Measurements from ENCODE around the gene NFU1. TPM values are rescaled to one million over a fixed set of nuclear protein-coding genes. Genes with fewer than 3 reads are reported as not detected.

NFU1 gene
- total and polyA plus RNA-seq, 12 donors, result 47.3 to 117 (median 55.6) TPM

DNA sequence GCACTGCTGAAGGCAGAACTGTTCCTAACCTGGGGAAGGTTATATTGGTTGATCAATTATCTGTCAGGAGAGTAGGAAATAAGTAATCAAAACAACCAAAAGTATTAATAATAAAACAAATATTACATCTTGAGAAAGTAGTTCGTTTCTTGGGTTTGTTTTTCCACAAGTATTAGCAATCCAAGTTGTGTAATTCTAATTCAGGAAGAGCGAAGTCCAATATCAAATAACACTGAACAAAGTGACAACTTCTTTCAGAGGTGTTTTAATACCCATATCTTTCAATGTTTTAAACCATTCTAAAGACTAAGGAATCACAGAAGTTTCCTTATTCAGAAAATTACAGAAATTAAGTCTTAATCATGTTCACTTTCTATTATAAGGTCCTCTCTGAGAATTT lies 34.6 kb upstream of the NFU1 start:
- 86 to 90% (median 88%) methylated on average over 2 of the region's 2 CpGs for WGBS, 4 donors
- no peaks in the 10 kb centered on the region for H3K27me3 ChIP-seq
- intact Hi-C loops (cut with DNase I), result no loop called here

DNA sequence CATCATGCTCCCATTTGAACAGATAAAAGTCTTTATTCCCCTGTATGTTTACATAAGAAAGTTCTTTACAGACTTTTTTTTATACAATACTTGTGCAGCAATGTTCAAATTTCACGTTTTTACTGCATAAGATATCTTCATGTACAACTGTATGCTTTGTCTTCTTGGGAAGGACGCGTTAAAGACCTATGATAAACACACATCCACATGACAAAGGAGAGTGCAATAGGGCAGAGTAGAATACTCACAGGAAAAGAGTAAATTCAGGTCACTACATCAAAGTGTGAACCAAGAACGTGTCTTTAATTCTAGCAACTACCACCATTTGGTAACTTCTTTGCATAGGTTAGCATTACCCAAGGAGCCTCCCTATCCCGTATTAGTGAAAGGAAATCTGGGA lies 33.7 kb upstream of the NFU1 start:
- TF ChIP-seq, protein P1, sequence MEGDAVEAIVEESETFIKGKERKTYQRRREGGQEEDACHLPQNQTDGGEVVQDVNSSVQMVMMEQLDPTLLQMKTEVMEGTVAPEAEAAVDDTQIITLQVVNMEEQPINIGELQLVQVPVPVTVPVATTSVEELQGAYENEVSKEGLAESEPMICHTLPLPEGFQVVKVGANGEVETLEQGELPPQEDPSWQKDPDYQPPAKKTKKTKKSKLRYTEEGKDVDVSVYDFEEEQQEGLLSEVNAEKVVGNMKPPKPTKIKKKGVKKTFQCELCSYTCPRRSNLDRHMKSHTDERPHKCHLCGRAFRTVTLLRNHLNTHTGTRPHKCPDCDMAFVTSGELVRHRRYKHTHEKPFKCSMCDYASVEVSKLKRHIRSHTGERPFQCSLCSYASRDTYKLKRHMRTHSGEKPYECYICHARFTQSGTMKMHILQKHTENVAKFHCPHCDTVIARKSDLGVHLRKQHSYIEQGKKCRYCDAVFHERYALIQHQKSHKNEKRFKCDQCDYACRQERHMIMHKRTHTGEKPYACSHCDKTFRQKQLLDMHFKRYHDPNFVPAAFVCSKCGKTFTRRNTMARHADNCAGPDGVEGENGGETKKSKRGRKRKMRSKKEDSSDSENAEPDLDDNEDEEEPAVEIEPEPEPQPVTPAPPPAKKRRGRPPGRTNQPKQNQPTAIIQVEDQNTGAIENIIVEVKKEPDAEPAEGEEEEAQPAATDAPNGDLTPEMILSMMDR (IDR thresholded peaks at IDR 0.05), result no peak
- TF ChIP-seq POLR2A (IDR thresholded peaks at IDR 0.05), result no peak
- Histone ChIP-seq H3K4me3 (no peak overlapping the region), H3K27ac (no peak overlapping the region), H3K36me3 (replicated peaks in 1 of 2) (peaks cover 0 to 12% of the 10 kb centered on the region in 2 donors), H3K4me1 (replicated peaks in 1 of 2) (no peaks in the 10 kb centered on the region), H3K9me3 (replicated peaks in 1 of 3) (no peaks in the 10 kb centered on the region), H3K27me3 (no peaks in the 10 kb centered on the region)
- no peak for DNase-seq
- 74 to 92% (median 83%) methylated on average over 5 of the region's 5 CpGs for whole genome bisulfite sequencing, 4 donors
- intact Hi-C loops (cut with DNase I), result no loop called here

More for the DNA sequence above, 34.6 kb upstream of the NFU1 start:
- no peaks in the 10 kb centered on the region for H3K9me3 ChIP-seq (replicated peaks in 1 of 3)
- H3K4me3 ChIP-seq, result no peak overlapping the region
- no peak for TF ChIP-seq POLR2A (IDR thresholded peaks at IDR 0.05)
- TF ChIP-seq, protein P1 (IDR thresholded peaks at IDR 0.05), result no peak
- DNase-seq, result no peak
- no peaks in the 10 kb centered on the region for H3K4me1 ChIP-seq (replicated peaks in 1 of 2)
- H3K36me3 ChIP-seq (replicated peaks in 1 of 2), result peaks cover 0 to 9% of the 10 kb centered on the region in 2 donors
- no peak overlapping the region for H3K27ac ChIP-seq

- H3K4me1 ChIP-seq (replicated peaks in 1 of 2), result no peaks in the 10 kb centered on the region
- H3K27me3 ChIP-seq, result no peaks in the 10 kb centered on the region
- intact Hi-C loops (cut with DNase I), result no loop called here
- 82 to 100% (median 95%) methylated on average over 1 of the region's 1 CpG for WGBS, 4 donors
- no peaks in the 10 kb centered on the region for H3K9me3 ChIP-seq (replicated peaks in 1 of 3)
- H3K36me3 ChIP-seq (replicated peaks in 1 of 2), result peaks cover 0 to 16% of the 10 kb centered on the region in 2 donors
- H3K4me3 ChIP-seq, result no peak overlapping the region
- no peak overlapping the region for H3K27ac ChIP-seq
- DNase-seq, result no peak
- TF ChIP-seq POLR2A (IDR thresholded peaks at IDR 0.05), result no peak
- TF ChIP-seq, protein P1 (IDR thresholded peaks at IDR 0.05), result no peak
Measured at GRCh38 chr2:69469784-69470183, 32.5 kb upstream of the NFU1 start.

- H3K27ac ChIP-seq, result no peak overlapping the region
- DNase-seq, result no peak
- peaks cover 0 to 13% of the 10 kb centered on the region in 2 donors for H3K36me3 ChIP-seq (replicated peaks in 1 of 2)
- intact Hi-C loops (cut with DNase I), result no loop called here
- H3K27me3 ChIP-seq, result no peaks in the 10 kb centered on the region
- no peak overlapping the region for H3K4me3 ChIP-seq
- H3K9me3 ChIP-seq (replicated peaks in 1 of 3), result no peaks in the 10 kb centered on the region
- no peak for TF ChIP-seq POLR2A (IDR thresholded peaks at IDR 0.05)
- 76 to 88% (median 87%) methylated on average over 3 of the region's 3 CpGs for WGBS, 4 donors
- H3K4me1 ChIP-seq (replicated peaks in 1 of 2), result no peaks in the 10 kb centered on the region
Measured at GRCh38 chr2:69469375-69469774, 32.1 kb upstream of the NFU1 start.

- H3K4me3 ChIP-seq, result no peak overlapping the region
- intact Hi-C loops (cut with DNase I), result no loop called here
- WGBS, 4 donors, result 94 to 98% (median 96%) methylated on average over 8 of the region's 8 CpGs
Measured at GRCh38 chr2:69466728-69467127, 29.5 kb upstream of the NFU1 start.

More at GRCh38 chr2:69466728-69467127, 29.5 kb upstream of the NFU1 start:
- TF ChIP-seq, protein P1 (IDR thresholded peaks at IDR 0.05), result no peak
- TF ChIP-seq POLR2A (IDR thresholded peaks at IDR 0.05), result no peak
- no peak for DNase-seq
- H3K36me3 ChIP-seq (replicated peaks in 1 of 2), result peaks cover 0 to 11% of the 10 kb centered on the region in 2 donors
- no peaks in the 10 kb centered on the region for H3K9me3 ChIP-seq (replicated peaks in 1 of 3)
- H3K4me1 ChIP-seq (replicated peaks in 1 of 2), result no peaks in the 10 kb centered on the region
- H3K27ac ChIP-seq, result no peak overlapping the region
- no peaks in the 10 kb centered on the region for H3K27me3 ChIP-seq
